OCI-LY7 (cell line): ENCODE data around the gene PSMG1. TPM values are rescaled to one million over a fixed set of nuclear protein-coding genes. Genes with fewer than 3 reads are reported as not detected.

Experiments used
- BruUV-seq: library from RNA; stranded (reverse); fragments of 400-500 nt; replicated peaks from 2 replicates; lab custom pipeline; 2021; lab: Mats Ljungman, UMichigan
- CTCF ChIA-PET: fragments of 300-600 bp; sonication (Branson Sonifier 250); formaldehyde crosslinking; loops from one replicate; lab custom pipeline; 2022; ENCODE audit warnings: antibody characterized with exemption; ENCODE audit not compliant: unreplicated experiment; lab: Charles Lee
- POLR2A ChIA-PET: fragments of 300-600 bp; sonication (Branson Sonifier 250); formaldehyde crosslinking; loops from one replicate; lab custom pipeline; 2022; ENCODE audit warnings: antibody characterized with exemption; lab: Charles Lee
- DNase-seq: peaks from one replicate; pipeline ENCODE4 v3.0.0-alpha.2; 2015; ENCODE audit warnings: low spot score
- H2AFZ ChIP-seq: fragments of 200-600 bp; sonication (generic), shearing (Covaris generic); 2 replicates; pipeline ENCODE4 v1.6.1; 2014; ENCODE audit warnings: mild to moderate bottlenecking, antibody characterized with exemption, low read length, moderate library complexity
- H3K27ac ChIP-seq: fragments of 200-600 bp; sonication (generic); 2 replicates; pipeline ENCODE4 v1.5.1; 2014; ENCODE audit warnings: mixed run types, low read depth, mild to moderate bottlenecking, moderate library complexity, low read length, inconsistent platforms; ENCODE audit not compliant: poor library complexity, severe bottlenecking
- H3K36me3 ChIP-seq: fragments of 200-600 bp; sonication (generic); 2 replicates; pipeline ENCODE4 v1.6.1; 2014; ENCODE audit warnings: mild to moderate bottlenecking, antibody characterized with exemption, low read length, moderate library complexity, mixed read lengths; ENCODE audit not compliant: insufficient read depth
- H3K4me1 ChIP-seq: fragments of 200-600 bp; sonication (generic); 2 replicates; pipeline ENCODE4 v1.5.1; 2014; ENCODE audit warnings: mild to moderate bottlenecking, low read length; ENCODE audit not compliant: insufficient read depth, poor library complexity, severe bottlenecking
- H3K4me2 ChIP-seq: fragments of 200-600 bp; sonication (generic); 2 replicates; pipeline ENCODE4 v1.6.1; 2014; ENCODE audit warnings: mild to moderate bottlenecking, low read length
- H3K4me3 ChIP-seq: fragments of 200-600 bp; sonication (generic); 2 replicates; pipeline ENCODE4 v1.5.1; 2014; ENCODE audit warnings: mild to moderate bottlenecking, low read depth, low read length; ENCODE audit not compliant: poor library complexity, severe bottlenecking
- H3K79me2 ChIP-seq: fragments of 200-600 bp; sonication (generic); 2 replicates; pipeline ENCODE4 v1.6.1; 2016; ENCODE audit warnings: low read depth, mild to moderate bottlenecking, low read length, moderate library complexity, mixed read lengths; ENCODE audit not compliant: insufficient read depth
- H3K9me2 ChIP-seq: fragments of 200-600 bp; sonication (generic); 2 replicates; pipeline ENCODE4 v1.6.1; 2016; ENCODE audit warnings: mild to moderate bottlenecking, low read length, mixed read lengths; ENCODE audit not compliant: insufficient read depth
- H3K9me3 ChIP-seq: fragments of 200-600 bp; sonication (generic); 2 replicates; pipeline ENCODE4 v1.6.1; 2014; ENCODE audit warnings: mild to moderate bottlenecking, mixed run types, low read length, mixed read lengths
- H4K20me1 ChIP-seq: fragments of 200-600 bp; sonication (generic); 2 replicates; pipeline ENCODE4 v1.6.1; 2014; ENCODE audit warnings: mild to moderate bottlenecking, antibody characterized with exemption, low read length, moderate library complexity, mixed read lengths; ENCODE audit not compliant: insufficient read depth
- EZH2phosphoT487 ChIP-seq: fragments of 200-600 bp; sonication (generic); IDR thresholded peaks from 2 replicates; pipeline ENCODE4 v1.6.1; 2018; ENCODE audit warnings: low read depth, borderline replicate concordance, mild to moderate bottlenecking, mixed run types, antibody characterized with exemption, low read length, moderate library complexity, mixed read lengths
- intact Hi-C: fragments of 100-400 bp; cut with micrococcal nuclease; formaldehyde crosslinking; loops from one replicate; pipeline ENCODE4 v1.10.0; 2022; ENCODE audit not compliant: unreplicated experiment
- total RNA-seq, 2 experiments: library from RNA; depleted of rRNA in 1 of 2; stranded (reverse); fragments of >200 nt in 1 of 2; shearing (Covaris generic) in 1 of 2; gene quantifications; 2 replicates each; pipeline ENCODE4 v1.2.3, GENCODE V29; 2014 to 2022
- TF ChIP-seq, protein P1 (sequence below): fragments of 200-600 bp; sonication (generic); conservative IDR thresholded peaks from 2 replicates; pipeline ENCODE4 v1.5.1; 2014; ENCODE audit warnings: mild to moderate bottlenecking, antibody characterized with exemption, low read length, moderate library complexity, mixed read lengths

PSMG1 gene
- total RNA-seq, 2 experiments from 2014 or later = 87.2 to 123 TPM

DNA sequence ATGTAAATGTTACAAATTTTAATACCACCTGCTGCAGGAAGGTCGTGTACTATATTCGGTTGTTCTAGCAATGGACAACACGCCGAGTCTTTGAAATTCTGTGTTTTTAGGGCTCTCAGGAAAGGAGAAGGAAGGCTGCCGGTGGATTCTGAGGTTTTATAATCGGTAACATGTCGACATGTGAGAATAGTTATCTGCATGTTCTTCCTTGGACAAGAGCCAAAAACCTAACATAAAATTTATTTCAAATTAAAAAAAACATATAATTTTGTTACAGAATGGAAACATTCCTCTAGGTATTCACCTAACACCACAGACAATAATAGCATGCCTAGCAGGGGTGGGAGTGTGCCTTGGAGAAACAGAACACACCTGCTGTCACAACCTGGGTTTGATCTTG, 4.8 kb downstream of the PSMG1 start:
- CTCF ChIA-PET = no interaction called here
- peaks cover 29% of the 10 kb centered on the region for H3K79me2 ChIP-seq

GRCh38 chr21:39176271-39176709, 7.0 kb downstream of the PSMG1 start:
- no peaks in the 10 kb centered on the region for H3K9me3 ChIP-seq
- DNase-seq = no peak
- H2AFZ ChIP-seq = no peak overlapping the region
- H3K36me3 ChIP-seq = peaks cover 92% of the 10 kb centered on the region
- H3K4me1 ChIP-seq = peaks cover 10% of the 10 kb centered on the region
- H3K79me2 ChIP-seq = peaks cover 12% of the 10 kb centered on the region; the same call in 1 of the 2 replicates
- BruUV-seq = no TSS peak
- H3K4me3 ChIP-seq = no peak overlapping the region
- no peak for TF ChIP-seq EZH2phosphoT487
- TF ChIP-seq, protein P1, sequence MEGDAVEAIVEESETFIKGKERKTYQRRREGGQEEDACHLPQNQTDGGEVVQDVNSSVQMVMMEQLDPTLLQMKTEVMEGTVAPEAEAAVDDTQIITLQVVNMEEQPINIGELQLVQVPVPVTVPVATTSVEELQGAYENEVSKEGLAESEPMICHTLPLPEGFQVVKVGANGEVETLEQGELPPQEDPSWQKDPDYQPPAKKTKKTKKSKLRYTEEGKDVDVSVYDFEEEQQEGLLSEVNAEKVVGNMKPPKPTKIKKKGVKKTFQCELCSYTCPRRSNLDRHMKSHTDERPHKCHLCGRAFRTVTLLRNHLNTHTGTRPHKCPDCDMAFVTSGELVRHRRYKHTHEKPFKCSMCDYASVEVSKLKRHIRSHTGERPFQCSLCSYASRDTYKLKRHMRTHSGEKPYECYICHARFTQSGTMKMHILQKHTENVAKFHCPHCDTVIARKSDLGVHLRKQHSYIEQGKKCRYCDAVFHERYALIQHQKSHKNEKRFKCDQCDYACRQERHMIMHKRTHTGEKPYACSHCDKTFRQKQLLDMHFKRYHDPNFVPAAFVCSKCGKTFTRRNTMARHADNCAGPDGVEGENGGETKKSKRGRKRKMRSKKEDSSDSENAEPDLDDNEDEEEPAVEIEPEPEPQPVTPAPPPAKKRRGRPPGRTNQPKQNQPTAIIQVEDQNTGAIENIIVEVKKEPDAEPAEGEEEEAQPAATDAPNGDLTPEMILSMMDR = no peak
- ChIA-PET CTCF (no interaction called here), POLR2A (interaction anchor here (0.6 to 1.3 kb wide), 2 partner anchors 15 to 314 kb away, joined by 3 to 4 read pairs; no protein-coding TSS in a partner anchor)
- no peak overlapping the region for H3K4me2 ChIP-seq
- H3K9me2 ChIP-seq = no peaks in the 10 kb centered on the region
- intact Hi-C loops = no loop called here
- no peaks in the 10 kb centered on the region for H4K20me1 ChIP-seq
- H3K27ac ChIP-seq = no peak overlapping the region

More for the DNA sequence above, 4.8 kb downstream of the PSMG1 start:
- Histone ChIP-seq H3K27ac (no peak overlapping the region), H3K4me3 (no peak overlapping the region), H4K20me1 (no peaks in the 10 kb centered on the region), H3K9me3 (no peaks in the 10 kb centered on the region), H3K4me1 (peaks cover 18% of the 10 kb centered on the region), H3K36me3 (peaks cover 77% of the 10 kb centered on the region), H3K9me2 (no peaks in the 10 kb centered on the region), H2AFZ (no peak overlapping the region), H3K4me2 (no peak overlapping the region)
- BruUV-seq = no TSS peak
- TF ChIP-seq, protein P1 = no peak
- no peak for TF ChIP-seq EZH2phosphoT487
- POLR2A ChIA-PET = no interaction called here
- no peak for DNase-seq
- intact Hi-C loops = no loop called here

DNA sequence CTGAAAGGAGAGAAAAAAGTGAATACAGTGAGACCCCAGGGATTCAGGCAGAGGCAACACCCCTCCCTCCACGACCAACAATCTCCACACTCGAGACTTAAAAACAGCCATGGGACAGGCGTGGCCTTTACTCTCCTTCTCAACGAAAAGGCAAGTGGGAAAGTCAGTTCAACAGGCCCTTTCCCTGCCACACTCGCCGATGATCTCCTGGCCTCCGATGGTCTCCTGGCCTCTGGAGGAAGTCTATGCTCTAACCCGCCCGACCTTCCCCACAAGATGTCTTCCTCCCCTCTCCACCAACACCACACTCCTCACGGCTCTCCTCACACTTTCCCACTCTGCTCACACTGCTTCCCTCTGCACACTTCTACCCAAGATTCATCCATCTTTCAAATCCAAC, 7.6 kb downstream of the PSMG1 start:
- H3K4me2 ChIP-seq = no peak overlapping the region
- H3K36me3 ChIP-seq = peaks cover 91% of the 10 kb centered on the region
- TF ChIP-seq EZH2phosphoT487 = no peak
- TF ChIP-seq, protein P1 = no peak
- POLR2A ChIA-PET = no interaction called here
- no peak overlapping the region for H3K4me3 ChIP-seq
- no peaks in the 10 kb centered on the region for H3K9me3 ChIP-seq
- H4K20me1 ChIP-seq = no peaks in the 10 kb centered on the region
- CTCF ChIA-PET = no interaction called here
- no peak overlapping the region for H2AFZ ChIP-seq
- H3K79me2 ChIP-seq = peaks cover 5% of the 10 kb centered on the region; the same call in 1 of the 2 replicates
- no TSS peak for BruUV-seq
- DNase-seq = no peak
- H3K4me1 ChIP-seq = peaks cover 4% of the 10 kb centered on the region
- no peaks in the 10 kb centered on the region for H3K9me2 ChIP-seq
- intact Hi-C loops = no loop called here
- H3K27ac ChIP-seq = no peak overlapping the region
